ENCODE data around the gene TTC12.

TTC12 gene

GRCh38 chr11:113314389-113315301 is at the start of gene TTC12:
TSS of gene TTC12 (plus strand) at chr11:113314583. CDS start at chr11:113316258, 1,675 bp downstream.
- peak; percentile 79 for DNase-seq (ENCODE audit: low read depth)
- TF ChIP-seq CTCF (conservative IDR thresholded peaks at IDR 0.05; ENCODE audit: control insufficient read depth, insufficient read depth, low read depth, low read length) = no peak
- H3K4me3 ChIP-seq (ENCODE audit: control insufficient read depth, low read depth, low read length) = peak within 1 kb of the TSS; percentile 79

- H3K4me3 ChIP-seq (ENCODE audit: control insufficient read depth, low read depth, low read length) = no peak overlapping the region
- no peak for DNase-seq (ENCODE audit: low read depth)
- TF ChIP-seq CTCF (conservative IDR thresholded peaks at IDR 0.05; ENCODE audit: control insufficient read depth, insufficient read depth, low read depth, low read length) = no peak
Observed at GRCh38 chr11:113265362-113265761, 49.0 kb upstream of the TTC12 start.

- no peak for TF ChIP-seq CTCF (conservative IDR thresholded peaks at IDR 0.05; ENCODE audit: control insufficient read depth, insufficient read depth, low read depth, low read length)
- no peak for DNase-seq (ENCODE audit: low read depth)
- H3K4me3 ChIP-seq (ENCODE audit: control insufficient read depth, low read depth, low read length) = no peak overlapping the region
Observed at GRCh38 chr11:113267493-113267892, 46.9 kb upstream of the TTC12 start.

GRCh38 chr11:113269096-113269495 is 45.3 kb upstream of the TTC12 start:
- no peak overlapping the region for H3K4me3 ChIP-seq (ENCODE audit: control insufficient read depth, low read depth, low read length)
- TF ChIP-seq CTCF (conservative IDR thresholded peaks at IDR 0.05; ENCODE audit: control insufficient read depth, insufficient read depth, low read depth, low read length) = no peak
- DNase-seq (ENCODE audit: low read depth) = no peak

GRCh38 chr11:113269636-113270035 is 44.7 kb upstream of the TTC12 start:
- no peak for TF ChIP-seq CTCF (conservative IDR thresholded peaks at IDR 0.05; ENCODE audit: control insufficient read depth, insufficient read depth, low read depth, low read length)
- DNase-seq (ENCODE audit: low read depth) = no peak

GRCh38 chr11:113270080-113270479 is 44.3 kb upstream of the TTC12 start:
- H3K4me3 ChIP-seq (ENCODE audit: control insufficient read depth, low read depth, low read length) = no peak overlapping the region
- no peak for TF ChIP-seq CTCF (conservative IDR thresholded peaks at IDR 0.05; ENCODE audit: control insufficient read depth, insufficient read depth, low read depth, low read length)
- no peak for DNase-seq (ENCODE audit: low read depth)

More at GRCh38 chr11:113269636-113270035, 44.7 kb upstream of the TTC12 start:
- no peak overlapping the region for H3K4me3 ChIP-seq (ENCODE audit: control insufficient read depth, low read depth, low read length)
